ENCODE measurements around the gene DSE. TPM values are rescaled to one million over a fixed set of nuclear protein-coding genes. Genes with fewer than 3 reads are reported as not detected.

DSE gene
- total and polyA plus RNA-seq, 2 donors (not counting 1 experiment from before 2014, with no cell fraction given) = 8.3 to 8.6 TPM

DNA sequence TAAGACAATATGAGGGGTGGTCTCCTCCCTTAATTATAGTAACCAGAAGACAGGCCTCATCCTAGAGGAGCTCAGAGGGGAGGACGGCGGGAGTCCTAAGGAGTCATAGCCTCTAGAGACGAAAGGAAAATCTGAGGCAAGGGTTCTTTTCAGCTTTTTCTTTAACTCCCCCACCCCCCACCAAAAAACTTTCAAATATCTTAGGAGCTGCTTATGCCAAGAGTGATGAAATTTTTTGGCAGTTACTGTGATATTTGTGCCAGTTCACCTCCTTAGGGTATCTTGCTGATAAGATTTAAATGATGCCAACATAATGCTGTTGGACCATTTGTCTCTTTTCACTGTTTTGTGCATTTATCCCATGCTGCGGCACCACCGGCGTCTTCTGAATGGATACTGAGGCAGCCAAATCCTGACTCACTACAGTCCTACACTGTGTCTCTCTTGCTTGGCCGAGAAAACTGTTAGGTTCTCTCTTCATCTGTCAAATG lies 44.5 kb upstream of the DSE start:
- POLR2A ChIA-PET = no interaction called here
- H3K4me3 Mint-ChIP-seq = no peak overlapping the region

DNA sequence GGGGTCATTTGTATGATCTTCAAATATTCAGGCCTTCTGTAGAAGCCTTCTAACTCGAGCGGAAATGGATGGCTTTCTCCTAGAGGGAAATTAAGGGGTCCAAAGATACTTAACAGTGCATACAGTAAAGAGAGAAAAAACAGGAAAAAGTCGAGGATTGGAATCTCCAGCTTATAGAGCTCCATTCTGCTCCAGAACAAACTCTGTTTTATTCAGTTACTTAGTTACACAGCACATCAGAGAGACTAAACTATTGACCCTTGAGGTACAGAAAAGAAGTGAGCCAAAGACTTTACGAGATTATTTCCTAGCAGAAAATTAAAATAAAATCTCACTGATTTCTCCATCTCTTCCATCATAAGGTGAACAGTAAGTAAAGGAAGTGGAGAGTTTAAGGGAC lies 43.8 kb upstream of the DSE start:
- no peaks in the 10 kb centered on the region for H3K4me1 Mint-ChIP-seq
- intact Hi-C loops (cut with micrococcal nuclease) = no loop called here
- H3K9me3 Mint-ChIP-seq (ENCODE audit: insufficient read depth) = no peaks in the 10 kb centered on the region
- H3K27ac Mint-ChIP-seq = no peak overlapping the region
- TF ChIP-seq EZH2 (IDR thresholded peaks at IDR 0.05; ENCODE audit: borderline replicate concordance, insufficient read depth, low read depth, low read length, poor library complexity, severe bottlenecking) = no peak
- TF ChIP-seq, protein P1, sequence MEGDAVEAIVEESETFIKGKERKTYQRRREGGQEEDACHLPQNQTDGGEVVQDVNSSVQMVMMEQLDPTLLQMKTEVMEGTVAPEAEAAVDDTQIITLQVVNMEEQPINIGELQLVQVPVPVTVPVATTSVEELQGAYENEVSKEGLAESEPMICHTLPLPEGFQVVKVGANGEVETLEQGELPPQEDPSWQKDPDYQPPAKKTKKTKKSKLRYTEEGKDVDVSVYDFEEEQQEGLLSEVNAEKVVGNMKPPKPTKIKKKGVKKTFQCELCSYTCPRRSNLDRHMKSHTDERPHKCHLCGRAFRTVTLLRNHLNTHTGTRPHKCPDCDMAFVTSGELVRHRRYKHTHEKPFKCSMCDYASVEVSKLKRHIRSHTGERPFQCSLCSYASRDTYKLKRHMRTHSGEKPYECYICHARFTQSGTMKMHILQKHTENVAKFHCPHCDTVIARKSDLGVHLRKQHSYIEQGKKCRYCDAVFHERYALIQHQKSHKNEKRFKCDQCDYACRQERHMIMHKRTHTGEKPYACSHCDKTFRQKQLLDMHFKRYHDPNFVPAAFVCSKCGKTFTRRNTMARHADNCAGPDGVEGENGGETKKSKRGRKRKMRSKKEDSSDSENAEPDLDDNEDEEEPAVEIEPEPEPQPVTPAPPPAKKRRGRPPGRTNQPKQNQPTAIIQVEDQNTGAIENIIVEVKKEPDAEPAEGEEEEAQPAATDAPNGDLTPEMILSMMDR (IDR thresholded peaks at IDR 0.05) = no peak
- Histone ChIP-seq H3K27me3 (replicated peaks in 1 of 4; ENCODE audit: control extremely low read depth in 1 of 4, control insufficient read depth in 3 of 4, insufficient read depth in 4 of 4, low read length in 3 of 4) (no peaks in the 10 kb centered on the region), H3K27ac (ENCODE audit: low read length in 2 of 2) (no peak overlapping the region), H3K9me3 (ENCODE audit: control extremely low read depth in 1 of 3, control insufficient read depth in 2 of 3, insufficient read depth in 1 of 3, low read length in 2 of 3) (no peaks in the 10 kb centered on the region), H3K4me1 (ENCODE audit: control insufficient read depth in 2 of 2, insufficient read depth in 2 of 2, low read length in 2 of 2) (no peaks in the 10 kb centered on the region), H3K4me2 (replicated peaks; ENCODE audit: low read depth, low read length, poor library complexity, severe bottlenecking) (no peak overlapping the region), H3K79me2 (ENCODE audit: control insufficient read depth, insufficient read depth, low read length) (no peaks in the 10 kb centered on the region), H3K4me3 (ENCODE audit: control extremely low read depth in 1 of 5, extremely low read depth in 1 of 5, insufficient read depth in 1 of 5, low read depth in 2 of 5, low read length in 4 of 5) (no peak overlapping the region), H3K36me3 (replicated peaks in 1 of 2; ENCODE audit: control extremely low read depth in 1 of 2, control insufficient read depth in 1 of 2, extremely low read depth in 1 of 2, insufficient read depth in 2 of 2, low read length in 1 of 2) (no peaks in the 10 kb centered on the region), H3K9ac (ENCODE audit: low read length) (no peak overlapping the region), H4K20me1 (ENCODE audit: control insufficient read depth, insufficient read depth, low read length, poor library complexity, severe bottlenecking) (no peaks in the 10 kb centered on the region), H2AFZ (ENCODE audit: insufficient read depth, low read depth, low read length, poor library complexity, severe bottlenecking) (no peak overlapping the region)
- POLR2A ChIA-PET = no interaction called here
- no CpG with 5 or more reads among the region's 4 CpGs for WGBS (ENCODE audit: insufficient coverage)
- H3K4me3 Mint-ChIP-seq = no peak overlapping the region
- no peaks in the 10 kb centered on the region for H3K27me3 Mint-ChIP-seq
- CTCF ChIA-PET = interaction anchor here (1.1 kb wide), 1 partner anchor 39 kb away, joined by 3 read pairs; no protein-coding TSS in a partner anchor
- no peak for DNase-seq
- ATAC-seq (ENCODE audit: low read depth) = no peak

More for the DNA sequence above, 44.5 kb upstream of the DSE start:
- intact Hi-C loops (cut with micrococcal nuclease) = no loop called here
- Mint-ChIP-seq H3K27ac (no peak overlapping the region), H3K27me3 (no peaks in the 10 kb centered on the region), H3K4me1 (no peaks in the 10 kb centered on the region), H3K9me3 (ENCODE audit: insufficient read depth) (no peaks in the 10 kb centered on the region)
- H3K4me2 ChIP-seq (replicated peaks; ENCODE audit: low read depth, low read length, poor library complexity, severe bottlenecking) = no peak overlapping the region
- 100% methylated on average over 3 of the region's 7 CpGs for WGBS (ENCODE audit: insufficient coverage)
- H3K9ac ChIP-seq (ENCODE audit: low read length) = no peak overlapping the region
- no peaks in the 10 kb centered on the region for H3K36me3 ChIP-seq (replicated peaks in 1 of 2; ENCODE audit: control extremely low read depth in 1 of 2, control insufficient read depth in 1 of 2, extremely low read depth in 1 of 2, insufficient read depth in 2 of 2, low read length in 1 of 2)
- no peak overlapping the region for H2AFZ ChIP-seq (ENCODE audit: insufficient read depth, low read depth, low read length, poor library complexity, severe bottlenecking)
- TF ChIP-seq EZH2 (IDR thresholded peaks at IDR 0.05; ENCODE audit: borderline replicate concordance, insufficient read depth, low read depth, low read length, poor library complexity, severe bottlenecking) = no peak
- TF ChIP-seq, protein P1 (IDR thresholded peaks at IDR 0.05) = no peak
- H3K27ac ChIP-seq (ENCODE audit: low read length in 2 of 2) = no peak overlapping the region
- H3K79me2 ChIP-seq (ENCODE audit: control insufficient read depth, insufficient read depth, low read length) = no peaks in the 10 kb centered on the region
- CTCF ChIA-PET = interaction anchor here (1.0 to 1.1 kb wide), 2 partner anchors 38 to 74 kb away, joined by 3 read pairs; no protein-coding TSS in a partner anchor
- no peak for DNase-seq
- H3K4me1 ChIP-seq (ENCODE audit: control insufficient read depth in 2 of 2, insufficient read depth in 2 of 2, low read length in 2 of 2) = no peaks in the 10 kb centered on the region
- H3K9me3 ChIP-seq (ENCODE audit: control extremely low read depth in 1 of 3, control insufficient read depth in 2 of 3, insufficient read depth in 1 of 3, low read length in 2 of 3) = no peaks in the 10 kb centered on the region
- H3K4me3 ChIP-seq (ENCODE audit: control extremely low read depth in 1 of 5, extremely low read depth in 1 of 5, insufficient read depth in 1 of 5, low read depth in 2 of 5, low read length in 4 of 5) = no peak overlapping the region
- no peaks in the 10 kb centered on the region for H3K27me3 ChIP-seq (replicated peaks in 1 of 4; ENCODE audit: control extremely low read depth in 1 of 4, control insufficient read depth in 3 of 4, insufficient read depth in 4 of 4, low read length in 3 of 4)
- no peak for ATAC-seq (ENCODE audit: low read depth)
- H4K20me1 ChIP-seq (ENCODE audit: control insufficient read depth, insufficient read depth, low read length, poor library complexity, severe bottlenecking) = no peaks in the 10 kb centered on the region
